ENCODE measurements around the gene GNG13. TPM values are rescaled to one million over a fixed set of nuclear protein-coding genes. Genes with fewer than 3 reads are reported as not detected.

GNG13 gene
- total RNA-seq, 1 donor from 2014 or later = not detected

GRCh38 chr16:772959-773358 is 27.6 kb downstream of the GNG13 start:
- Histone ChIP-seq H3K36me3 (no peaks in the 10 kb centered on the region), H3K27me3 (no peaks in the 10 kb centered on the region), H3K27ac (no peak overlapping the region), H3K4me3 (no peak overlapping the region), H3K9me3 (no peaks in the 10 kb centered on the region), H3K4me1 (no peaks in the 10 kb centered on the region)
- TF ChIP-seq, protein P1, sequence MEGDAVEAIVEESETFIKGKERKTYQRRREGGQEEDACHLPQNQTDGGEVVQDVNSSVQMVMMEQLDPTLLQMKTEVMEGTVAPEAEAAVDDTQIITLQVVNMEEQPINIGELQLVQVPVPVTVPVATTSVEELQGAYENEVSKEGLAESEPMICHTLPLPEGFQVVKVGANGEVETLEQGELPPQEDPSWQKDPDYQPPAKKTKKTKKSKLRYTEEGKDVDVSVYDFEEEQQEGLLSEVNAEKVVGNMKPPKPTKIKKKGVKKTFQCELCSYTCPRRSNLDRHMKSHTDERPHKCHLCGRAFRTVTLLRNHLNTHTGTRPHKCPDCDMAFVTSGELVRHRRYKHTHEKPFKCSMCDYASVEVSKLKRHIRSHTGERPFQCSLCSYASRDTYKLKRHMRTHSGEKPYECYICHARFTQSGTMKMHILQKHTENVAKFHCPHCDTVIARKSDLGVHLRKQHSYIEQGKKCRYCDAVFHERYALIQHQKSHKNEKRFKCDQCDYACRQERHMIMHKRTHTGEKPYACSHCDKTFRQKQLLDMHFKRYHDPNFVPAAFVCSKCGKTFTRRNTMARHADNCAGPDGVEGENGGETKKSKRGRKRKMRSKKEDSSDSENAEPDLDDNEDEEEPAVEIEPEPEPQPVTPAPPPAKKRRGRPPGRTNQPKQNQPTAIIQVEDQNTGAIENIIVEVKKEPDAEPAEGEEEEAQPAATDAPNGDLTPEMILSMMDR (IDR thresholded peaks at IDR 0.05) = no peak
- ATAC-seq (no peak), DNase-seq (no peak)
- intact Hi-C loops (cut with DNase I) = no loop called here

DNA sequence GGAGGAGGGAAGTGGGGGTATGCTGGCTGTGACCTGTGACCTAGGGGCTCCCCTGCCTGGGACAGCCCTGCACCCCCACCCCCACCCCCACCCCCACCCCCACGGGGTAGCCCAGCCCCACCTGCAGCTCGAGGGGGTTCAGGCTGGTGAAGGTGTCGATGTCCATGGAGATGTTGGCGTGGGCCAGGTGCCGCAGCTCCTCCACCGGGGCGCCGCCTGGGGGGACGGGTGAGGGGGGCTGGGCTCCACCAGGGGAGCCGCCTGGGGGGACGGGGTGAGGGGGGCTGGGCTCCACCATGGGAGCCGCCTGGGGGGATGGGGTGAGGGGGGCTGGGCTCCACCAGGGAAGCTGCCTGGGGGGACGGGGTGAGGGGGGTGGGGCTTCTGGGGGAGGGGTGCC is 30.1 kb downstream of the GNG13 start:
- Histone ChIP-seq H3K4me1 (no peaks in the 10 kb centered on the region), H3K27ac (no peak overlapping the region), H3K36me3 (no peaks in the 10 kb centered on the region), H3K4me3 (no peak overlapping the region), H3K9me3 (no peaks in the 10 kb centered on the region), H3K27me3 (no peaks in the 10 kb centered on the region)
- intact Hi-C loops (cut with DNase I) = no loop called here
- ATAC-seq (no peak), DNase-seq (no peak)
- TF ChIP-seq, protein P1 (IDR thresholded peaks at IDR 0.05) = no peak

DNA sequence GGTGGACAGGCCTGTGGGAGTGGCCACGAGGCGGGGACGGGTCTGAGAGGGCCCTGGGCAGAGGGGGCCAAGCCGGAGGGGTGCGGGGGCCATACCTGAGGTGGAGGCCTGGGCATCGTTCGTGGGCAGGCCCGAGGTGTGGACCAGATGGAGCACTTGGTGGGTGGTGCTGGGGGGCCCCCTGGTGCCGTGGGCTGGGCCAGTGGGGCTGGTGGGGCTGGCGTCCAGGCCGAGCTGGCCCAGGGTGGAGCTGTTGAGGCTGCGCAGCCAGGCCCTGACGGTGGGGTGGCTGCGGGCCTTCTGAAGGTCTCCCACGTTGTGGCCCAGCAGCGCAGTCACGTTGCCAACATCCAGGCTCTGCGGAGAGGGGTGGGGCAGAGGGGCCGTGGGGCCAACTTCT is 30.6 kb downstream of the GNG13 start:
- Histone ChIP-seq H3K27ac (no peak overlapping the region), H3K9me3 (no peaks in the 10 kb centered on the region), H3K27me3 (no peaks in the 10 kb centered on the region), H3K4me3 (no peak overlapping the region), H3K36me3 (no peaks in the 10 kb centered on the region), H3K4me1 (no peaks in the 10 kb centered on the region)
- no peak for DNase-seq
- TF ChIP-seq, protein P1 (IDR thresholded peaks at IDR 0.05) = no peak
- ATAC-seq = no peak
- intact Hi-C loops (cut with DNase I) = no loop called here

DNA sequence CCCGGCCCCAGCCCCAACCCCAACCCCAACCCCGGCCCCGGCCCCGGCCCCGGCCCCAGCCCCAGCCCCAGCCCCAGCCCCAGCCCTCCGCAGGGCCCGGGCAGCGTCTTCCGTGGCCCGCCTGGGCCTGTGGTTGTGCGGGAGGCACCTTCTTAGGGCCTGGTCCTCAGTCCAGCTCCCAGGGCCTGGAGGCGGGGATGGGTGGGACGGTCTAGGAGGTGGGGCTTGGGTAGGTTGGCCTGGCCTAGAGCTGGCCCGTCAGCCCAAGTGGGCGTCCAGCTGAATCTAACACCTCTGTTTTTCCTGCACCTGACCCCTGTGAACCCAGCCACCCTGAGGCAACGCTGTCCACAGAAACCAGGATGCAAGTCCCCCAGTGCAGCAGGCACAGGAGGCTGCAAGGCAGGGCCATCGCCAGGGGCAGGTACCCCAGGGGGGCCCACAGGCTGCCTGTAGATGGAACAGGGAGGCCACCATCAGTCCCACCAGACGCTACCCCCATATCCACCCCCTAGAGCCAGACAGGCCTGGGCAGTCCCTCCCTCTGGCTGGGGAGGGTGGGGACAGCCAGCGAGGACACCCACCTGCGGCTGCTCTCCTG is 31.2 kb downstream of the GNG13 start:
- H3K9me3 ChIP-seq = no peaks in the 10 kb centered on the region
- TF ChIP-seq, protein P1 (IDR thresholded peaks at IDR 0.05) = no peak
- H3K4me1 ChIP-seq = no peaks in the 10 kb centered on the region
- no peaks in the 10 kb centered on the region for H3K36me3 ChIP-seq
- no peak for DNase-seq
- H3K27me3 ChIP-seq = no peaks in the 10 kb centered on the region
- ATAC-seq = no peak
- no peak overlapping the region for H3K27ac ChIP-seq
- intact Hi-C loops (cut with DNase I) = no loop called here
- H3K4me3 ChIP-seq = no peak overlapping the region

DNA sequence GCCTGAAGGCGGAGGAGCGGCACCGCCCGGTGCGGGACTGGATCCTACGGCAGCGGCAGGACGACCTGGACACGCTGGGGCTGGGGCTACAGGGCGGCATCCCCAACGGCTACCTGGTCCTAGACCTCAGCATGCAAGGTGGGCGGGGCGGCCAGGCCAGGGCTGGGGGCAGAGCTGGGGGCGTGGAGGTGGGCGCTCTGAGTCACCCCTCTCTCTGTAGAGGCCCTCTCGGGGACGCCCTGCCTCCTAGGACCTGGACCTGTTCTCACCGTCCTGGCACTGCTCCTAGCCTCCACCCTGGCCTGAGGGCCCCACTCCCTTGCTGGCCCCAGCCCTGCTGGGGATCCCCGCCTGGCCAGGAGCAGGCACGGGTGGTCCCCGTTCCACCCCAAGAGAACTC is 32.1 kb downstream of the GNG13 start:
- ATAC-seq (no peak), DNase-seq (no peak)
- H3K4me1 ChIP-seq = no peaks in the 10 kb centered on the region
- no peaks in the 10 kb centered on the region for H3K27me3 ChIP-seq
- no peak overlapping the region for H3K4me3 ChIP-seq
- no peaks in the 10 kb centered on the region for H3K36me3 ChIP-seq
- no peak overlapping the region for H3K27ac ChIP-seq
- TF ChIP-seq, protein P1 (IDR thresholded peaks at IDR 0.05) = no peak
- intact Hi-C loops (cut with DNase I) = no loop called here
- no peaks in the 10 kb centered on the region for H3K9me3 ChIP-seq

DNA sequence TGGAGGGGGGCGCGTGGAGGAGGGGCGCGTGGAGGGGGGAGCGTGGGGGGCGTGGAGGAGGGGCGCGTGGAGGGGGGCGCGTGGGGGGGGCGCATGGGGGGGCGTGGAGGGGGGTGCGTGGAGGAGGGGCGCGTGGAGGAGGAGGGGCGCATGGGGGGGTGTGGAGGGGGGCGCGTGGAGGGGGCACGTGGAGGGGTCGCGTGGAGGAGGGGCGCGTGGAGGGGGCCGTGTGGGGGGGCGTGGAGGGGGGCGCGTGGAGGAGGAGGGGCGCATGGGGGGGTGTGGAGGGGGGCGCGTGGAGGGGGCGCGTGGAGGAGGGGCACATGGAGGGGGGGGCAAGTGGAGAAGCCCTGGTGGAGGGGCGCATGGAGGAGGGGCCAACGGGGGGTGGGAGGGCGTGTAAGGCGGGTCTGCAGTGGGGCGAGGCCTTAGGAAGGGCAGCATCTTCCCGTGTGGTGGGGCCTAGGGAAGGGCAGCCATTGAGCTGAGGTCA is 32.7 kb downstream of the GNG13 start:
- no peak overlapping the region for H3K4me3 ChIP-seq
- H3K9me3 ChIP-seq = no peaks in the 10 kb centered on the region
- H3K36me3 ChIP-seq = no peaks in the 10 kb centered on the region
- TF ChIP-seq, protein P1 (IDR thresholded peaks at IDR 0.05) = no peak
- no peak for ATAC-seq
- intact Hi-C loops (cut with DNase I) = no loop called here
- DNase-seq = no peak
- no peaks in the 10 kb centered on the region for H3K27me3 ChIP-seq
- H3K4me1 ChIP-seq = no peaks in the 10 kb centered on the region
- no peak overlapping the region for H3K27ac ChIP-seq
